GM21381 (cell line): ENCODE data around the gene HIC2.
"Not testable (repeated sequence)": the region's sequence is repeated elsewhere in the genome, so short reads cannot be mapped to it uniquely, and the experiment has no call there.

Source experiments
- ATAC-seq: cut with Tn5 transposase; IDR thresholded peaks from one replicate; pipeline ENCODE4 v1.9.1; 2021; ENCODE audit warnings: mild to moderate bottlenecking, moderate library complexity; ENCODE audit not compliant: unreplicated experiment

Gene HIC2

GRCh38 chr22:21490556-21490955 is 73.4 kb downstream of the HIC2 start:
- not testable (repeated sequence) for ATAC-seq

GRCh38 chr22:21492271-21492670 is 75.1 kb downstream of the HIC2 start:
- ATAC-seq, result not testable (repeated sequence)

DNA sequence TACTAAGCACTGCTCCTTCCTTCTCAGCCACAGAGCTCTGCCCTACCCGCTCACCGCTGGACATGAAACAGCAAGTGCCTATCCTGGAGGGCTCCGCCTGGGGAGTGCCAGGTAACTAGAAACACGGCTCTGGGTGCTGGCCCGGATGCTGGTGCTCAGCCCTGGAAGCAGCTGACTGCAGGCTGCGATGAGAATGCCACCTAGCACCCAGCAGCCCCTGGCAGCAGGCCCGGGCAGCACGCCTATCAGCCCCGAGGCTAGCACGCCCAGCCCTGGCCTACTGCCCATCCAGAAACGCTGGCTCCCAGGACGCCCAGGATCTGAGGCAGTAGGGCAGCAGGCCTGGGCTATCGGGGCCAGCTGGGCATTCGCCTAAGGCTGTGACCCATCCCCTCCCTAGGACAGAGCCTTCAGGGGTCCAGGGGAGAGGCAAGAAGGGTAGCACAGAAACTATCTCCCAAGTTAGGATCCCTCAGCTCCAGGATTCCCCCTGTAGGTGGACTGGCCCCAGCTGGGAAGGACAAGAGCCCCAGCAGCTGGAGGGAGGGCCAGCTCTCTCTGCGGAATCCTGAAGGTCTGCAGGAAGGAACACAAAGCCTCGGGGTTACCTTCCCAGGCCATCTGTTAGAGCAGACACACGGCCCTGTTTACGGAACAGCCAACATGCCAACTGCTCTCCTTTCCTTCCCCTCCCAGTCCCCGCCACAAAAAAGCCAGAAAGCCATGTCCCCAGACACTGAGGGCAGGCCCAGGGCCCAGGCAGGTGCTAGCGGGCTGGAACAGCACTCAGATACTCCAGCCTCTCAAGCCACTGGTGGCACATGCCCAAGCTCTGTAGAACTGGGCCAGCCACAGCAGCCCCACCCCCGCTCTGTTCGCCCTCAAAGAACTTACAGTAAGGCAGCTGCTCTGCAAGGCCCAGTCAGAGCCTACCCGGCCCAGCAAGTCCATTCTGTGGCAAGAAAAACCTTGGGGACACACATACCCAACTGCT is 76.9 kb downstream of the HIC2 start:
- not testable (repeated sequence) for ATAC-seq

GRCh38 chr22:21497984-21498383 is 80.8 kb downstream of the HIC2 start:
- ATAC-seq, result not testable (repeated sequence)

GRCh38 chr22:21498489-21498888 is 81.3 kb downstream of the HIC2 start:
- ATAC-seq, result not testable (repeated sequence)

- ATAC-seq, result not testable (repeated sequence)
Measured at GRCh38 chr22:21499623-21500506, 82.7 kb downstream of the HIC2 start.
